Fibroblast of lung (primary cell): ENCODE data around the gene ANO10. TPM values are rescaled to one million over a fixed set of nuclear protein-coding genes. Genes with fewer than 3 reads are reported as not detected.
"Not testable (repeated sequence)": the region's sequence is repeated elsewhere in the genome, so short reads cannot be mapped to it uniquely, and the experiment has no call there.

Experiments used
- DNase-seq, 2 donors: peaks; one replicate each; pipeline versions ENCODE4 v3.0.0 to v3.0.0-alpha.2; 2010; ENCODE audit warnings: low read depth in 2 of 2
- H2AFZ ChIP-seq: 2 replicates; pipeline ENCODE4 v1.5.1; 2012; ENCODE audit warnings: low read length, control low read depth, inconsistent platforms
- H3K27ac ChIP-seq: 2 replicates; pipeline ENCODE4 v1.5.1; 2011; ENCODE audit warnings: low read length, control low read depth; ENCODE audit not compliant: insufficient read depth
- H3K27me3 ChIP-seq: 2 replicates; pipeline ENCODE4 v1.5.1; 2011; ENCODE audit warnings: mild to moderate bottlenecking, low read length; ENCODE audit not compliant: control insufficient read depth, insufficient read depth
- H3K36me3 ChIP-seq: 2 replicates; pipeline ENCODE4 v1.5.1; 2011; ENCODE audit warnings: low read length; ENCODE audit not compliant: control insufficient read depth, insufficient read depth
- H3K4me1 ChIP-seq: 2 replicates; pipeline ENCODE4 v1.5.1; 2011; ENCODE audit warnings: low read length; ENCODE audit not compliant: control insufficient read depth, insufficient read depth; ENCODE audit errors: extremely low read depth
- H3K4me2 ChIP-seq: 2 replicates; pipeline ENCODE4 v1.5.1; 2011; ENCODE audit warnings: low read length, control low read depth; ENCODE audit not compliant: insufficient read depth; ENCODE audit errors: extremely low read depth
- H3K4me3 ChIP-seq, 4 experiments: fragments of 200-600 bp in 1 of 4; sonication (generic) in 1 of 4; replicated peaks in 1 of 4; 2 replicates each; pipeline ENCODE4 v1.5.1; 2011 to 2016; ENCODE audit warnings: low read length in 4 of 4, low read depth in 3 of 4, mild to moderate bottlenecking in 3 of 4, control low read depth in 2 of 4, inconsistent platforms in 1 of 4, mixed read lengths in 1 of 4; ENCODE audit not compliant: insufficient read depth in 1 of 4; ENCODE audit errors: control extremely low read depth in 1 of 4
- H3K79me2 ChIP-seq: 2 replicates; pipeline ENCODE4 v1.5.1; 2012; ENCODE audit warnings: mild to moderate bottlenecking, low read length, inconsistent platforms; ENCODE audit not compliant: control insufficient read depth, insufficient read depth
- H3K9ac ChIP-seq: 2 replicates; pipeline ENCODE4 v1.5.1; 2011; ENCODE audit warnings: mild to moderate bottlenecking, low read length, control low read depth; ENCODE audit not compliant: insufficient read depth
- H3K9me3 ChIP-seq: 2 replicates; pipeline ENCODE4 v1.5.1; 2012; ENCODE audit warnings: low read depth, low read length; ENCODE audit not compliant: control insufficient read depth, insufficient read depth
- H4K20me1 ChIP-seq: 2 replicates; pipeline ENCODE4 v1.5.1; 2011; ENCODE audit warnings: low read length; ENCODE audit not compliant: control insufficient read depth, insufficient read depth; ENCODE audit errors: extremely low read depth
- CTCF ChIP-seq, 2 donors: IDR thresholded peaks in 1 of 2; conservative IDR thresholded peaks in 1 of 2; 1 replicate in 1 of 2; 2 replicates in 1 of 2; pipeline ENCODE4 v1.5.1; 2011 to 2012; ENCODE audit warnings: low read length in 2 of 2, control low read depth in 1 of 2, inconsistent platforms in 1 of 2, low read depth in 1 of 2, mild to moderate bottlenecking in 1 of 2
- EZH2 ChIP-seq: IDR thresholded peaks from 2 replicates; pipeline ENCODE4 v1.5.1; 2012; ENCODE audit warnings: low read length, control low read depth, mild to moderate bottlenecking; ENCODE audit errors: missing control alignments
- polyA plus RNA-seq, 2 donors: library from polyadenylated mRNA; depleted of rRNA in 1 of 2; stranded (reverse) in 1 of 2; unstranded in 1 of 2; fragments of >200 nt; gene quantifications; 2 replicates each; pipeline ENCODE4 v1.2.1, GENCODE V29; 2011 to 2012; ENCODE audit warnings: missing spikeins in 1 of 2
- total RNA-seq: library from RNA; depleted of rRNA; stranded (reverse); fragments of >200 nt; gene quantifications from 2 replicates; pipeline ENCODE4 v1.2.1, GENCODE V29; 2014

The ANO10 gene
- total and polyA plus RNA-seq, 2 donors (not counting 1 experiment from before 2014, with no cell fraction given) = 103 to 138 TPM

- H3K4me1 ChIP-seq = peaks cover 2% of the 10 kb centered on the region
- no peak overlapping the region for H2AFZ ChIP-seq
- no peak overlapping the region for H3K27ac ChIP-seq
- DNase-seq = no peak
- no peak for TF ChIP-seq CTCF (conservative IDR thresholded peaks at IDR 0.05 in 1 of 2, IDR thresholded peaks at IDR 0.05 in 1 of 2; ENCODE audit: low read depth in 1 of 2, low read length in 2 of 2)
- TF ChIP-seq EZH2 = no peak
- H4K20me1 ChIP-seq = no peaks in the 10 kb centered on the region
- no peak overlapping the region for H3K4me3 ChIP-seq
- no peaks in the 10 kb centered on the region for H3K27me3 ChIP-seq
- no peaks in the 10 kb centered on the region for H3K79me2 ChIP-seq
- peaks cover 3% of the 10 kb centered on the region for H3K36me3 ChIP-seq
- no peak overlapping the region for H3K9ac ChIP-seq
- H3K4me2 ChIP-seq = no peak overlapping the region
- no peaks in the 10 kb centered on the region for H3K9me3 ChIP-seq
These were observed 258.9 kb downstream of the ANO10 start for GRCh38 chr3:43362961-43363360.

- no peak for TF ChIP-seq EZH2
- no peak for TF ChIP-seq CTCF (conservative IDR thresholded peaks at IDR 0.05 in 1 of 2, IDR thresholded peaks at IDR 0.05 in 1 of 2; ENCODE audit: low read depth in 1 of 2, low read length in 2 of 2)
- H3K27ac ChIP-seq = no peak overlapping the region
- no peak overlapping the region for H3K9ac ChIP-seq
- peaks cover 2% of the 10 kb centered on the region for H3K4me1 ChIP-seq
- no peak for DNase-seq
- H3K79me2 ChIP-seq = no peaks in the 10 kb centered on the region
- H3K4me2 ChIP-seq = no peak overlapping the region
- H3K9me3 ChIP-seq = no peaks in the 10 kb centered on the region
- no peaks in the 10 kb centered on the region for H3K27me3 ChIP-seq
- H2AFZ ChIP-seq = no peak overlapping the region
- H4K20me1 ChIP-seq = no peaks in the 10 kb centered on the region
- H3K36me3 ChIP-seq = peaks cover 3% of the 10 kb centered on the region
- no peak overlapping the region for H3K4me3 ChIP-seq
These were observed 259.6 kb downstream of the ANO10 start for GRCh38 chr3:43362183-43362582.

GRCh38 chr3:43361077-43361476 is 260.7 kb downstream of the ANO10 start:
- Histone ChIP-seq H3K4me3 (no peak overlapping the region), H3K36me3 (peaks cover 3% of the 10 kb centered on the region), H3K9me3 (no peaks in the 10 kb centered on the region), H3K4me2 (no peak overlapping the region), H3K4me1 (peaks cover 2% of the 10 kb centered on the region), H3K79me2 (no peaks in the 10 kb centered on the region), H4K20me1 (no peaks in the 10 kb centered on the region), H3K27me3 (no peaks in the 10 kb centered on the region), H2AFZ (no peak overlapping the region), H3K27ac (no peak overlapping the region), H3K9ac (no peak overlapping the region)
- DNase-seq = no peak
- TF ChIP-seq EZH2 = no peak
- TF ChIP-seq CTCF (conservative IDR thresholded peaks at IDR 0.05 in 1 of 2, IDR thresholded peaks at IDR 0.05 in 1 of 2; ENCODE audit: low read depth in 1 of 2, low read length in 2 of 2) = no peak

- not testable (repeated sequence) for H4K20me1 ChIP-seq, H3K79me2 ChIP-seq, DNase-seq, H3K27me3 ChIP-seq, H3K36me3 ChIP-seq, H3K27ac ChIP-seq, H3K4me1 ChIP-seq, H2AFZ ChIP-seq, H3K4me2 ChIP-seq, H3K9me3 ChIP-seq, H3K4me3 ChIP-seq, H3K9ac ChIP-seq
These were observed 265.8 kb downstream of the ANO10 start for GRCh38 chr3:43356033-43356432.
